WI38 (cell line): Measurements from ENCODE around the gene MXI1.
A peak's percentile ranks its signal among the peaks of the same experiment; 100 is the strongest.
"Not testable (repeated sequence)": the region's sequence is repeated elsewhere in the genome, so short reads cannot be mapped to it uniquely, and the experiment has no call there.

Experiments used
- H3K4me3 ChIP-seq: 2 replicates; pipeline ENCODE4 v1.5.1; 2011; ENCODE audit warnings: low read depth, mild to moderate bottlenecking, control low read depth, low read length
- CTCF ChIP-seq: IDR thresholded peaks from 2 replicates; pipeline ENCODE4 v1.5.1; 2012; ENCODE audit warnings: low read depth, mild to moderate bottlenecking, control low read depth, low read length

The MXI1 gene

GRCh38 chr10:110324805-110325280, 117.4 kb downstream of the MXI1 start:
- no peak overlapping the region for H3K4me3 ChIP-seq
- TF ChIP-seq CTCF, result no peak

- no peak for TF ChIP-seq CTCF
- peak overlapping the region; percentile 7; the same call in 1 of the 2 replicates for H3K4me3 ChIP-seq
Measured at GRCh38 chr10:110326351-110327032, 119.1 kb downstream of the MXI1 start.

GRCh38 chr10:110327262-110327914, 120.0 kb downstream of the MXI1 start:
- TF ChIP-seq CTCF, result no peak
- no peak overlapping the region for H3K4me3 ChIP-seq

GRCh38 chr10:110330675-110331074, 123.3 kb downstream of the MXI1 start:
- no peak overlapping the region for H3K4me3 ChIP-seq
- no peak for TF ChIP-seq CTCF

GRCh38 chr10:110331226-110331795, 123.9 kb downstream of the MXI1 start:
- H3K4me3 ChIP-seq, result not testable (repeated sequence)

GRCh38 chr10:110334061-110334656, 126.8 kb downstream of the MXI1 start:
- no peak overlapping the region for H3K4me3 ChIP-seq
- TF ChIP-seq CTCF, result no peak

GRCh38 chr10:110335314-110336064, 128.1 kb downstream of the MXI1 start:
- peak overlapping the region; percentile 3; the same call in 1 of the 2 replicates for H3K4me3 ChIP-seq
- TF ChIP-seq CTCF, result no peak
